ENCODE data around the gene MRGPRX1.
"Not testable (repeated sequence)": the region's sequence is repeated elsewhere in the genome, so short reads cannot be mapped to it uniquely, and the experiment has no call there.

Gene MRGPRX1

GRCh38 chr11:18939314-18939713, at the start of gene MRGPRX1:
Gene MRGPRX1 (minus strand): TSS chr11:18939414. CDS start chr11:18934784, 4,630 bp downstream.
- DNase-seq (ENCODE audit: low read depth in 1 of 2, low spot score in 1 of 2) = no peak

- DNase-seq (ENCODE audit: low read depth in 1 of 2, low spot score in 1 of 2) = no peak
Observed at GRCh38 chr11:18987454-18988231, 48.4 kb upstream of the MRGPRX1 start.

GRCh38 chr11:18986744-18987143, 47.5 kb upstream of the MRGPRX1 start:
- DNase-seq (ENCODE audit: low read depth in 1 of 2, low spot score in 1 of 2) = no peak

GRCh38 chr11:18981897-18982296, 42.7 kb upstream of the MRGPRX1 start:
- no peak for DNase-seq (ENCODE audit: low read depth in 1 of 2, low spot score in 1 of 2)

- DNase-seq (ENCODE audit: low read depth in 1 of 2, low spot score in 1 of 2) = no peak
Observed at GRCh38 chr11:18974192-18974591, 35.0 kb upstream of the MRGPRX1 start.

GRCh38 chr11:18972336-18972735, 33.1 kb upstream of the MRGPRX1 start:
- DNase-seq (ENCODE audit: low read depth in 1 of 2, low spot score in 1 of 2) = no peak

- no peak for DNase-seq (ENCODE audit: low read depth in 1 of 2, low spot score in 1 of 2)
Observed at GRCh38 chr11:18969720-18970119, 30.5 kb upstream of the MRGPRX1 start.

GRCh38 chr11:18958221-18958910, 19.2 kb upstream of the MRGPRX1 start:
- no peak for DNase-seq (ENCODE audit: low read depth in 1 of 2, low spot score in 1 of 2)

GRCh38 chr11:18956630-18957029, 17.4 kb upstream of the MRGPRX1 start:
- DNase-seq (ENCODE audit: low read depth in 1 of 2, low spot score in 1 of 2) = no peak

GRCh38 chr11:18936002-18936673, 3.1 kb downstream of the MRGPRX1 start:
- DNase-seq (ENCODE audit: low read depth in 1 of 2, low spot score in 1 of 2) = no peak

GRCh38 chr11:18934195-18934814, 4.9 kb downstream of the MRGPRX1 start:
- no peak for DNase-seq (ENCODE audit: low read depth in 1 of 2, low spot score in 1 of 2)

- no peak for DNase-seq (ENCODE audit: low read depth in 1 of 2, low spot score in 1 of 2)
Observed at GRCh38 chr11:18927550-18928322, 11.5 kb downstream of the MRGPRX1 start.

- DNase-seq (ENCODE audit: low read depth in 1 of 2, low spot score in 1 of 2) = not testable (repeated sequence)
Observed at GRCh38 chr11:18925426-18925825, 13.8 kb downstream of the MRGPRX1 start.

GRCh38 chr11:18912883-18913282, 26.3 kb downstream of the MRGPRX1 start:
- no peak for DNase-seq (ENCODE audit: low read depth in 1 of 2, low spot score in 1 of 2)

- DNase-seq (ENCODE audit: low read depth in 1 of 2, low spot score in 1 of 2) = no peak
Observed at GRCh38 chr11:18907391-18907790, 31.8 kb downstream of the MRGPRX1 start.

- not testable (repeated sequence) for DNase-seq (ENCODE audit: low read depth in 1 of 2, low spot score in 1 of 2)
Observed at GRCh38 chr11:18900637-18901036, 38.6 kb downstream of the MRGPRX1 start.

GRCh38 chr11:18900151-18900611, 39.0 kb downstream of the MRGPRX1 start:
- DNase-seq (ENCODE audit: low read depth in 1 of 2, low spot score in 1 of 2) = not testable (repeated sequence)

GRCh38 chr11:18891712-18892111, 47.5 kb downstream of the MRGPRX1 start:
- DNase-seq (ENCODE audit: low read depth in 1 of 2, low spot score in 1 of 2) = not testable (repeated sequence)

- no peak for DNase-seq (ENCODE audit: low read depth in 1 of 2, low spot score in 1 of 2)
Observed at GRCh38 chr11:18890615-18891014, 48.6 kb downstream of the MRGPRX1 start.

All from activated CD4-positive, alpha-beta T cell treated with anti-CD3 and anti-CD28 coated beads, Interleukin-2, amount 50 U/mL, for 24 hours (primary cell).